CD4-positive, alpha-beta T cell treated with Interleukin-17A for 4 hours (primary cell): ENCODE measurements around the gene SUN2.

Experiments used
- DNase-seq: peaks from one replicate; pipeline ENCODE4 v3.0.0-alpha.2; 2020; ENCODE audit warnings: mixed read lengths

The SUN2 gene

DNA sequence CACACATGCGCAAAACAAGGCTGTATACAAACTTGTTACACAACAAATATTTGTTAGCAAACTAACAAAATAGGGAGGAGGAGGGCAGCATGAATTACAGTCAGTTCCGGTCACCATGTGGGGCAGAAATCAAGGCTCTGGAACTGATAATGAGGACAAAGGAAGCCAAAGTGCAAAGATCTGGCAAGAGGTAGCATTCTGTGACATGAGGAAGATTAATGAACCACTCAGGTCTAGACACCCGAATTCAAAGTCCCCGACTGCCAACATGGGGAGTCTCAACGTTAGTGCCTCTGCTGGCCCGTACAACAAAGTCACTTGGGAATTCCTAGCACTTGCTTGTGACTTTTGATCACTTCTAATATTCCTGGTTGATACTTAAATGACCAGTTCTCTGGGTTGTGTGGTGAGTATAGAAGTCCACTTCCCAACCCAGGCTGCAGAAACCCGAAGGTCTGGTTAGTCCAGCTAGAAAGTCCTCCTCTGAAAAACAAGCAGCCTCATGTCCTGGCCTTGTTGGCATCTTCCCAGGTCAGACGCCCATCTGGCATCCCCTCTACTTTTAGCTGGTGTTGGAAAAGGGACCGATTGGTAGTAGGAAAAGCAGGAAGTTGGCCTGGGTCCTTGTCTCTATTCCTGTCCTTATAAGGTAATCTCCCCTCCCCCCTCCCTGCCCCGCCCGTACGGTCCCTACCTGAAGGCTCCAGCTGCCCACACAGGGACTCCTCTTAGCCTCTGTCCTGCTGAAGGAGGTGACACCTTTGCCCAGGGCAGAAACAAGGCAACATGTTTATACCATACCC is 1.6 kb downstream of the SUN2 start:
- peak; percentile 64 for DNase-seq

DNA sequence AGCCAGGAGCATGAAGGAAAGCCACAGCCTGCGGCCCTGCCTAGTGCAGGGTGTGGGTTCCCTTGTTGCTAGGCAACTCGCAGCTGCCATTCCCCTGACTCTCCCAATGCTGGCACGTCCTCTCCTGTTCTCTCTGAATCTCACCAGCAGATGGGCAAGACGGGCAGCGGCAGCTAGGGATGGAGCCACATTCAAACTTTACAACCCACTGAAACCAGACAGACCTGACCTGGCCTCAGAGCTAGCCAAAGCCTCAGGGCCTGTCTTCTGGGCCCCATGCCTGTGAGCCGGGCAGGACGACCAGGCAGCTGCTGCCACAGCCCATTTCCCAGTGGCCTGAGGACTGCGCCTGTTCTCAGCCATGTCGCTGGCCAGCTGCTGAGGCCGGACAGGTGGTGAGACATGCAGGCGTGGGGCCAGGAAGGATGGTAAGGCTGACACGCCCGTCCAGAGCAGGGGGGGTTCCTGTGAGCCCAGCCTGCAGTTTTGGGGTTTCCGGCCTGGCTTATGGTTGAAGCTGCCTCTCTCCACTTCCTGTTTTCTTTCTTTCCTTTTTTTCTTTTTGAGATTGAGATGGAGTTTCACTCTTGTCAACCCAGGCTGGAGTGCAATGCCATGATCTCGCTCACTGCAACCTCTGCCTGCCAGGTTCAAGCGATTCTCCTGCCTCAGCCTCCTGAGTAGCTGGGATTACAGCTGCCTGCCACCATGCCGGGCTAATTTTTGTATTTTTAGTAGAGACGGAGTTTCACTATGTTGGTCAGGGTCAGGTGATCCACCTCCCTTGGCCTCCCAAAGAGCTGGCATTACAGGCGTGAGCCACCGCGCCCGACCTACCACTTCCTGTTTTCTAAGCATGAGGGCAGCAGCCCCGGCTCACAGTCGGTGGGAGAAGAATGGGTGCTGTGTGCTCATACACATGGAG is 4.1 kb downstream of the SUN2 start:
- peak; percentile 85 for DNase-seq

DNA sequence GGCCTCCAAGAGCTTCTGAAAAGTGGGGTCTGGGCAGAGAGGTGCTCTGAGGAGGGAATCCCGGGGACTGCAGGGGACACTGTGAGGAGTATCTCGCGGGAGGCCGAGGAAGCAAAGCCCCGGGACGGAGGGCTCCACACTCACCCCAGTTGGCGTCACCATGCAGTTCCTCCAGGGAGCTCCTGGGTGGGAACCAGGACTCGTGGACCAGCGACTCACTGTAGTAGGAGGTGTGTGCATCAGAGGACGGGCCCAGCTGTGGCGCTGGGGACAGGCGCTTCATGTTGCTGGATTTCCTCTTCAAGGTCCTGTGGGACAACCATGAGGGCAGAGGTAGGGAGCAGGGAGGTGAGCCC is 4.8 kb downstream of the SUN2 start:
- no peak for DNase-seq

DNA sequence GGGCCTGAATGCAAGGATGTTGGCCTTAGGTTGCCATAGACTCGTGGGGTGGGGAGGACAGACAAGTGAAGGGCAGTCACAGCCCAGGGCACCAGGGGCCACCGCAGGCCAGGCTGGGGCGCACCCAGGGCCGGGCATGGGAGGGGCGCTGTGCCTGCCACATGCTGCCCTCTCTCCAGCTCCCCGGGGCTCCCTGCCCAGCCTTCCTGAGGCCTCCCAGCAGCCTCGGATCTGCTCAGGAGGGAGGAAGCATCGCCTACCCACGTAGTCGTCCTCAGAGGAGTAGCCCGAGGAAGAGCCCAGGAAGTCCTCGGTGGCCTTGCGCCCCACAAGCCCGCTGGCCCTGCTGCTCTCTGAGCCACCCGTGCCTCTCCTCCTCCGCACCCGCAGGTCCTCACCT is 5.2 kb downstream of the SUN2 start:
- DNase-seq, result no peak

DNA sequence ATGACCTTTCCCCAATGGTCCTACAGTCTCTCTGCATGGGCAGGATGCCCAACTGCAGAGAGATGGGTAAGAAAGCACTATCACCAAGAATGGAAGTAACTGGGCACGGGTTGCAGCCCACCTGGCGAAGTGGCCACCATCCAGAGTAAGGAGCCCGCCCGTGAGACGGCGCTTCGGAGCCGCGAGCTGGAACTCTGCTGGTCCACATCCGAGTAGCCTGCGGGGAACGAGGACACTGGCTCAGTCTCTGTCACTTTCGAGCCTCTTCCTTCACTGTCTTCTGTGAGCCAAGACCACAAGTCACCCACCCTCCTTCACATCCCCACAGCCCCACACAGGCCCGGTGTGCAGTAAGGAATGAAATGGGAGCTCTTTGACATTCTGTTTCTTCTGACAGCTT is 5.7 kb downstream of the SUN2 start:
- no peak for DNase-seq

DNA sequence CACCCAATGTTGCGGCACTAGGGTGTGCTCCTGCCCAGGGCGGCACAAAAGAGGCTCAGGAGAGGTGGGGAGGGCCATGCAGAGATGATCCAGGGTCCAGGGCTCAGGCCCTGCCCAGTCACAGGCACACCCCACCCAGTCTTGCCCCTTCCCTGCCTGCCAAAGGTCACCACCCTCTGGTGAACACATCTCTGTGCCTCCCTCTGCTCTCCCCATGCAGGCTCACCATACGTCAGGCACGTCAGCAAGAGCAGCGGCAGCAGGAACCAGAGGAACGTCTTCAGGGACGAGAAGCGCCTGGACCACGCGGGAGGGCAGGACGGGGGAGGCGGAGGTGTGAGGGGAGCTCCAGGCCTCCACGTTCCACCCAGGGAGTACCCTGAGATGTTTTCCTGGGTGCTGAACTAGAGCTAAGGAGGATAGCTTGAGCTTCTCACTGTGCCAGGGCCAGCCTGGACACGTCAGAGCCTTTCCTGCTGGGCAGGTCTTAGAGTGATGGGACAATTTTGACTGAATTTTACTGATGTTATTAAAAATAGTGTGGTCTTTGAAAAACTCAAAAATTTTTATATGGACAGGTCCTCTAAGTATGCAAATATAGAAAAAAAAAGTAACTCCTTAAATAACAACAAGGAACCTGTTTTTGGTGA is 7.2 kb downstream of the SUN2 start:
- no peak for DNase-seq

DNA sequence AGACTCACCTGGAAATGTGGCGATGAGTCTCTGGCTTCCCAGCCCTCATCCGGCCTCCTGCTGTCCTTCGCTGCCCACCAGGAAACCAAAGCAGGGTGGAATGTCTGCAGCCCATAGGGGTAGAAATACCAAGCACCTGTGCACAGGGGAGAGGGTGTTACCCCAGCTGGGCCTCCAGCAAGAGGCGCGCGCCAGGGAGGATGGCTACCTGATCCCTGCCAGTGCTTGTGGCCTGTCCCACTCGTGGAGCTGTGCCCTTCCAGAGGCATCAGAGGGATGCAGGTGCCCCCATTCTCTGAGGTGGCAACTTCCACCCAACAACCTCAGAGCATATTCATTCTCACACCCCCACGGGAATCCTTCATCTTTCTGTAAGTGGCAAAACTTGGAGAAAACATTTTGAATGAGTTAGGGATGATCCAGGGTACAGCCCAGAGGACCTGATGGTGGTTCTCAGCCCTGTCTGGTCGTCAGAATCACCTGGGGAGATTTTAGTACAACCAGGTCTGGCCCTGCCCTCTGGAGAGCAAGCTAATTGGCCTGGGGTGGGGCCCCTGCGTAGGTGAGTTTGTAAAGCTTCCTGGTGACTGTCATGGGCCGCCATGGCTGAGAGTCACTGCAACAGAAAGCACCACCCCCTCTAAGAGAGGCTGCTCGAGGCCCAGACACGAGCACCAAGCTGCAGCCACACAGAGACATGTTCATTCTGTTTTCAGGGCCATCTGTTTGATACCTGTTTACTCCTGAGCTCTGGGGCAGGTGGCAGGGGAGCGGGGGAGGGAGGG is 9.9 kb downstream of the SUN2 start:
- no peak for DNase-seq

DNA sequence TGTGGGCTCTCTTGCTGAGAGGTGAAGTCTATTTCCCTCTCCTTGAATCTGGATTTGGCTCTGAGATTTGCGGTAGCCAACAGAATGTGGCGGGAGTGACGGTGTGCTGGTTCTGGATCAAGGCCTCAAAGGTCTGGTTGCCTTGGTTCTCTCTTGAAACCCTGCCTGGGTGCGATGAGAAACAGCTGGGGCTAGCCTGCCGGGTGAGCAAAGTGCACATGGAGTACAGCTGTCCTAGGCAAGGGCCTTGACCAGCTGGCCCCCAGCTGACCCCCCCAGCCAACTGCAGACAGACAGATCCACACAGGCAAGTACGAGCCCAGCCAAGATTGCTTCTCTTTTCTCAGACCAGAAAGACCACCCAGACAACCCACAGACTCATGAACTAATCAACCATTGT is 10.8 kb downstream of the SUN2 start:
- no peak for DNase-seq

DNA sequence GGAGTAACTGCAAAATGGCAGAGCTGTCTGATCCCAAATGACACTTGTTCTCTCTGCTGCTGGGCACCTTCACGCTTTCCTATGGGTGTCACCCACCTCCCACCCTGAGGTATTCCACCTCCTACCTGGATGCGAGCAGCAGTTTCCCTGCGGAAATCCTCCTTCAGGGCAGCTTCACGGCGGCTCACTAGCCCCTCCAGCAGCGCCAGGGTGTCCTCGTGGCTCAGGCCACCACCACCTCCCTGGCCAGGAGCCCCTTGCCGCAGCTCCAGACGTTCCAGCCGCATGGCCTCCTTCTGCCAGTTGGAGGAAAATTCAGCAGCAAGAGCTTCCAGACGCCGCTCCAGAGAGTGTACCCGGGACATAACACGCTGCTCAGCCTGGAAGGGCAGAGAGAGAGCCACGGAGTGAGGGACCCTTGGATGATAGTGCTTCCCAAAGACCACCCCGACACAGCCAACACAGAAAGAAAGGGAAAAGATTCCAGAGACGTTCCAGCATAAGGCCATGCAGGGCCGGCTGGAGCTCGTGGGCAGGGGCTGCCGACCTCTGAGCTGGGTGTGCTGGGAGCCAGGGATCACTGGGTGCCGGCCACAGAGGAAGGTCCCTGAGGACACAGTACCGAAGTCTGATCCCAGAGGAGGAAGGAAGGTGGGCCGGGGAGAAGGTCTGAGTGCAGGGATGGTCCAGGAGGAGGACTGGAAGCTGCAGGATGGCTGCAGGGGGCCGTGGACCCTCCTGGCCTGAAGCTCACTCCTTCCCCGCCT is 13.4 kb downstream of the SUN2 start:
- no peak for DNase-seq

DNA sequence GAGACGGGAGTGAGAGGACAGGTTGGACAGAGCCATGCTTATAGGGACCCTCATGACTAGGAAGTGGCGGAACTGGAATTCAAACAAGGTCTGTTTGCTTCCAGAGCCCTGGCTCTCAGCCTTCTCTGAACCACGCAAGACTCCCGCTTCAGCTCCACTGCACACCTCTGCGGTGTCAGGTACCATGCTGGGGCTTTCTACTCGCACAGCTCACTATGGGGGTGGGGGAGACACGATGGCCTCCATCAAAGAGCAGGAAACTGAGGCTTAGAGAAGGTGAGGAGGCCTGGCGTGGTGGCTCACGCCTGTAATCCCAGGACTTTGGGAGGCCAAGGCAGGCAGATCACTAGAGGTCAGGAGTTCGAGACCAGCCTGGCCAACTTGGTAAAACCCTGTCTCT is 14.2 kb downstream of the SUN2 start:
- DNase-seq, result no peak

DNA sequence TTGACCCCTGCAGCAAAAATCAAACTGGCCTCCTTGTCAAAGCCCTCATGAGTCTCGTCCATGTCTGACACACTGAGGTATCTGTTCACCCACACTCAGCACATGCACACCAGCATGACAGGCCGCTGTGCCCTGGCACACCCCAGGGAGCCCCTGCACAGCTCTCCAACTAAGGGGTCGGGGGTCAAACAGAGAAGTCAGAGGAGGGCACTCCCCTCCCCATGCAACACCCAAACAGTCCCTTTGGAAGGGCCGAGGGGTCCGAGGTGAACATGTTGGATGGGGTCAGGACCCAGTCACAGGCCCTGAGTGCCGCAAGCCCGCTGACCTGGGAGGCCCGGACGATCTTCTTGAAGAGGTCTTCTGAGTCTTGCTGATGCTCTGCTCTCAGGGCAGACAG is 14.6 kb downstream of the SUN2 start:
- DNase-seq, result no peak

DNA sequence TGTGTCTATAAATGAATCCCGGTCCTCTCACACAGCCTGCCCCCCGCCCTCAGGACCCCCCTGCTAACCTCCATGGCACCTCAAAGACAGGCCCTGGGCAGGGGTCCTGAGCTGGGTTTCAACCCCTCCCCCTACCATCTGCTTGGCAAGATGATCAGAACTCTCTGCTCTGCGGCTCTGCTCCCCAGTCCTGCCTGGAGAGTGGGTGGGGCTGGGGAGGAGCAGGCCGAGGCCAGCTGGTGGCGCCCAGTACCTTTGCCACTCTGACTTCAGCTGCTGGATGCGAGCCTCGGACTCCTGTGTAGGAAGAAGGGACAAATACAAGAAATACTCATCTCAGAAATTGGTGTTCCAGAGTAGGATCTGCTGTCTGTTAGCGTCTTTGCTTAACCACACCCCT is 15.0 kb downstream of the SUN2 start:
- no peak for DNase-seq

DNA sequence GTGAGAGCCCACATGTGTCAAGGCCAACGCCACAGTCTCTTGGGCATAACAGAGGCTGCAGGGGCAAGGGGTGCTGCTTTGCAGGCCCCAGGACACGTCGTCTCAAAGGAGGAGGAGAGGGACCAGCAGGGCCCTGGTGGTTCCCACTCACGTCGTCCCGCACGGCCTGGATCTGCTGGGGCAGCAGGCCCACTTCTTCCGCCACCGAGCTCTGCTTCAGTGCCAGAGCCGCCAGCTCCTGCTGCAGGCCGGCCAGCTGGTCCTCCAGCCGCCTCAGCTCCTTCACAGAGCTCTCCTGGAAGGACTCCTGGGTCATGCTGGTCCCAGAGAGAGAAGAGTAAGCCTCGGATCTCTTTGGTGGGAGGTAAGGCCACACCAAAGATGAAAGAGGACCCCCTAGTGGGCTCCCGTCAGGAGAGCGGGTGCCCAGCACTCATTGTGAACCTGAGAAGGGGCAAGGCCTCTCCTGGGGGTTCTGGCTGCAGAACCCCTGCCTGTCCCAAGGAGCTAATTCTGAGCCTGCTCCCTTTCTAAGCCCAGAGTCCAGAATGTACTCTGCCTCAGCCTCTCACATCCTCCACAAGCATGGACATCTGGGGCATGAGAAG is 15.6 kb downstream of the SUN2 start:
- no peak for DNase-seq

DNA sequence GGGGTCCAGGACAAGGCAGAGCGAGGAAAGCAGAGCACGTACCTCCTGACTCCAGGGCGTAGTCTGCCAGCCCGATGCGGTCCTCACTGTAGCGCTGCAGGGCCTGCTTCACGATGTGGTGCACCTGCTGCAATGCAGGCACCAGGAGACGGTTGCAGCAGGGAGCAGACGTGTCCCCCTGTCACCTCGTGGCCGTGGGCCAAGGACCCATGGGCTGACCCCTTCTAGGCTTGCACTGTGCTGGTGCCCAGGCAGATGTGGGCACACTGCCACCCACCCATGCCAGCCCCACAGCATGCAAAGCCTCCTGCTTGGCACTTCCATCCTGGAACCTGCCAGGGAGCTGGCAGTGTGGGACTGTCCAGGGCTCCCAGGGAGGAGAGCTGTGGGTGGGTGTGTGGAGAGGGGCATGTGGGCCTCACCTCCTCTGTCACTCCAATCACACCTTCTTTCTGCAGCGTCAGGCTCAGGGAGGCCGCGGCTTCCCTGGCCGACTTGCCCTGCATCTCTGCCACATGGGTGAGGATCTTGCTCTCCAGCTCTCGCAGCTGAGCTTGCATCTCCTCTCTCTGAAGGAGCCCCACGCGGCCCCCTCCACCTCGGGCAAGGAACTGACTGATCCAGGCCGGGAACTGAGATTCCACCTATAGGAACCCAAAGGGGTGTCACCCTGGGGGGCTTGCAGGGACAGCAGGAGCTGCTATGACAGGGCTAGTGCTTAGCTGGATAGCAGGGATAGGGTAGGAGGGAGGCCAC is 16.3 kb downstream of the SUN2 start:
- no peak for DNase-seq

DNA sequence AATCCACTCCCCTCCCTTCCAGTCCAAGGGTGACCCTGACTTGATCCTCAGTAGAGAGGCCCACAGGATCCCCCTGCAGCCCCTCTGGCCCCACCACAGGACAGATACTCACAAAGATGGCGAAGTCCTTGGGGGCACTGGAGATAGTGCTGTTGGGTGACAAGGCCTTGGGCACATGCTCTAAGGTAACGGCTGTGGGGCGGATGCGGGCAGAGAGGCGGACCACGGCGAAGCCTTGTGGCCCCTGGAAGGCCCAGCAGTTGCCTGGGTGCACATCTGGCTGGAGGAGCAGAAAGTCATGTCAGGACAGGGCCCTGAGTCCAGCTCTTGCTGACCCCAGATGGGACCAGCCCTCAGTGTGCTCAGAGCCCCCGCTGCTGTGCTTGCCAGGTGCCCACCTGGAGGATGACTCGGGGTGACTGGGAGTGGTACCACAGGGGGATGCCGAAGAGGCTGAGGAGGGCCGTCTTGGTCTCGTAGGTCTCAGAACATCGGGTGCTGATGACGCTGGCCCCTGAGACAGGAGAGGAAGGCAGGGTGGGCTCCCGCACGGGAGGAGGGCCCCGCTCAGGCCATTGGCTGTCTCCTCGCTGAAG is 17.2 kb downstream of the SUN2 start:
- DNase-seq, result no peak

DNA sequence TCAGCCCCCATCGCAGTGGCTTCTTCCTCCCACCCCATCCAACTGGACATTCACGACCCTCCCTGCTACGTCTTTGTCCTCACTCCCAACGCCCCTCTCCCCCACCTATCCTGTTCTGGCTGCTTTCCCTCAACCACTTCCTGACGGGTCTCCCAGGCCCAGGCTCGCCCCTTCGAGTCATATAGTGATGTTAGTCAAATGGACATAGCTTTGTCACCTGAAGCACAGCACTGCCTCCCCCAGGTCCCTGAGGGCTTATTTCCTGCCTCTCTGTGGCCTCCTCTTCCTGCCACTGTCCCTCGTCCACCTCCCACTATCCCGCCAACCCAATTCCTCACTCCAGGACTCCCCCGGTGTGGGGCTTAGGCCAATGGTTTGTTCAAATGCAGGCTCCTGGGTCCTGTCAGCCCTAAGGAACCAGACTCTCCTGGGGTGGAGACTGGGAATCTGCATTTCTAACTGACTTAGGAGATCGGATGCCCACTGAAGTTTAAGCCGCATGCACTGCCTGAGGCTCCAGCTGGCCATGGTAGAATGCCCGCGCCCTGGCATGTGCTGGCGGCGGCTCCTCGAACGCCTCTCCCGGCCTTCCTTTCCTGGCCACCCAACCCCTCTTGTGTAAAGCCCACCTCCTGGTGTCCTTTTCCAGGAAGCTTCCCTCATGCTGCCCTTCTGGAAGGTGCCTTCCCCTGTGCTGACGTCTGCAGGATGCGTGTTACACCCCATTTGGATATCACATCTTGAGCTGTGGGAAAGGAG is 18.3 kb downstream of the SUN2 start:
- no peak for DNase-seq

DNA sequence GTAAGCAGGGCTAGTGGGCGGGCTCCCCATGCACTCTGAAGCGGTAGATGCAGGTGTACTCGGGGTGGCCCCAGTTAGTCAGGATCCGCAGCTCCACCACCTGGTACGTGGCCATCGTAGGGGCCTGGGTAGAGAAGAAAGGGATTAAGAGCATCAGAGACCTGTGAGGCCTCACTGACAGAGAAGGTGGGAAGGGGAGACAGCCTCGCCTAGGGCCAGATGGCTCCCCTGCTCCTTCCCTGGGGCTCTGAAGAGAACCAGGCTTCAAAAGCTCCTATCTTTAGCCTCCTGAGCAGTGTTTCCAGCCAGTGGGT is 19.6 kb downstream of the SUN2 start:
- DNase-seq, result no peak

DNA sequence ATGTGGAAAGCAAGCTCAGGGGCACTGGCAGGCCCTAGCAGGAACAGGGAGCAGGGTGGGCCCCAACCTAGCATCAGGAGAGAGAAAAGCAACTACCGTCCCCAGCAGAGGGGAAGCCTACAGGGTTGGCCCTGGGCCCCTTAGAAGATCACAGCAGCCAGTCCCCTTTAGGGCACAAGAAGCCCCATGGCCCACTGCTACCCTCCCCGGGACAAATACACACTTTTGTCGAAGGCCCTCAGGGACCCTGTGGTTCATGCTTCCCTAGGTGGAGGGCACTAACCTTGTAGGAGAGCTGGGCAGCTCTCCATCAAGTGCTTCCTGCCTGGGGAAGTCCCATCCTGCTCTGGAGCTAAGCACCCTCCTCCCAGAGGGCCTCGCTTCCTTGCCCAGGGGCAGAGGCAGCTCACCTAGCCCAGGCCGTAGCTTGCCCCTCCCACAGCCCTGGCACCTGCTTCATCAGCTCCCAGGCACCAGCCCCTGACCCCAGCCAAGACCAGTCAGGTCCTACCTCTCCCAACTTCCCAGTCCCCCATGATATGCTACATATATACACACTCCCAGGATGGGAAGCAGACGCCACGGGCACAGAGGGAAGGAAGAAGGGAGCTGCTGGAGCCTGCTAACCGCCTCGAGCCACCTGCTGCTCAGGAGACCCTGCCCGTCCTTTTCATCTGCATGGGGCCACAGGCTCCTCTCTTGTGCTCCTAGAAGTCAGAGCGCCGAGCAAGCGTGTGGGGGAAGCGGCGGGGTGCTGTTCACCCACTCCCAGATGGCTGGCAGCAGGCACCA is 20.1 kb downstream of the SUN2 start:
- no peak for DNase-seq

DNA sequence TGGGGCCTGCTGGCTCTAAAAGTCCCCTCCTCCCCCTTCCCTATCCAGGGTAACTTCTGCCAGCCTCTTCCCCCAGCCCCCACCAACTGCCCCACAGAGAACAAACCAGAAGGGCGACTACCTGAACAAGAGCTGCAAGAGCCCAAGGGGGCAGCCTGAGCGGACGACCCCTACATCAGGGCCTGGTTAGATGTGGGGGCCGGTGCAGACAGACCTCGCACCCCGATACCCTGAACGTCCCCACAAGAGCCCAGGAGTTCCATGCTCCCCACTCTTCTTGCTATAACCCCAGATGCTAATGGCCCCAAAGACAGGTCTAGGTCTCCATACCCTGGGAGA is 20.7 kb downstream of the SUN2 start:
- DNase-seq, result no peak
